H9 (cell line): ENCODE results near the gene CLVS2. TPM values are rescaled to one million over a fixed set of nuclear protein-coding genes. Genes with fewer than 3 reads are reported as not detected.

Experiments
- DNase-seq: peaks from one replicate; pipeline ENCODE4 v3.0.0-alpha.2; 2017
- H2AFZ ChIP-seq: one replicate; pipeline ENCODE4 v1.6.1; 2013; ENCODE audit warnings: mild to moderate bottlenecking, low read length, control low read depth, moderate library complexity
- H2AK5ac ChIP-seq: 2 replicates; pipeline ENCODE4 v1.6.1; 2013; ENCODE audit warnings: low read length, control low read depth, mixed read lengths; ENCODE audit not compliant: insufficient read length
- H2BK120ac ChIP-seq: one replicate; pipeline ENCODE4 v1.6.1; 2013; ENCODE audit warnings: low read depth, mild to moderate bottlenecking, low read length, control low read depth, inconsistent platforms; ENCODE audit not compliant: poor library complexity, severe bottlenecking
- H2BK12ac ChIP-seq: 2 replicates; pipeline ENCODE4 v1.6.1; 2013; ENCODE audit warnings: low read length, control low read depth, mixed read lengths, low read depth; ENCODE audit not compliant: insufficient read length
- H2BK15ac ChIP-seq: 2 replicates; pipeline ENCODE4 v1.6.1; 2013; ENCODE audit warnings: low read depth, low read length, control low read depth
- H2BK20ac ChIP-seq: one replicate; pipeline ENCODE4 v1.6.1; 2013; ENCODE audit warnings: low read depth, mild to moderate bottlenecking, low read length, control low read depth, inconsistent platforms; ENCODE audit not compliant: poor library complexity, severe bottlenecking
- H2BK5ac ChIP-seq: 2 replicates; pipeline ENCODE4 v1.6.1; 2013; ENCODE audit warnings: low read length, control low read depth, mixed read lengths; ENCODE audit not compliant: insufficient read length
- H3K14ac ChIP-seq: 2 replicates; pipeline ENCODE4 v1.6.1; 2013; ENCODE audit warnings: low read length, control low read depth; ENCODE audit not compliant: insufficient read depth
- H3K18ac ChIP-seq: 2 replicates; pipeline ENCODE4 v1.6.1; 2013; ENCODE audit warnings: low read depth, mild to moderate bottlenecking, mixed read lengths, low read length, control low read depth; ENCODE audit not compliant: insufficient read length
- H3K23ac ChIP-seq: 2 replicates; pipeline ENCODE4 v1.6.1; 2013; ENCODE audit warnings: low read length, control low read depth, mixed read lengths, low read depth; ENCODE audit not compliant: insufficient read length
- H3K23me2 ChIP-seq: 2 replicates; pipeline ENCODE4 v1.6.1; 2013; ENCODE audit warnings: low read depth, mild to moderate bottlenecking, mixed read lengths, low read length, control low read depth; ENCODE audit not compliant: insufficient read length, poor library complexity, severe bottlenecking
- H3K27ac ChIP-seq: 2 replicates; pipeline ENCODE4 v1.5.1; 2013; ENCODE audit warnings: low read length, control low read depth, mixed read lengths, low read depth; ENCODE audit not compliant: insufficient read length
- H3K27me3 ChIP-seq: 2 replicates; pipeline ENCODE4 v1.6.1; 2013; ENCODE audit warnings: low read length, control low read depth, inconsistent platforms; ENCODE audit not compliant: insufficient read depth
- H3K4ac ChIP-seq: 2 replicates; pipeline ENCODE4 v1.6.1; 2013; ENCODE audit warnings: low read depth, mild to moderate bottlenecking, control low read depth, inconsistent platforms, low read length, moderate library complexity
- H3K4me1 ChIP-seq: 2 replicates; pipeline ENCODE4 v1.6.1; 2013; ENCODE audit warnings: low read length, control low read depth, inconsistent platforms; ENCODE audit not compliant: insufficient read depth
- H3K4me2 ChIP-seq: 2 replicates; pipeline ENCODE4 v1.6.1; 2013; ENCODE audit warnings: low read length, control low read depth, mixed read lengths; ENCODE audit not compliant: insufficient read length, insufficient read depth
- H3K56ac ChIP-seq: 2 replicates; pipeline ENCODE4 v1.6.1; 2013; ENCODE audit warnings: low read depth, mild to moderate bottlenecking, mixed read lengths, low read length, control low read depth; ENCODE audit not compliant: insufficient read length
- H3K79me1 ChIP-seq: 2 replicates; pipeline ENCODE4 v1.6.1; 2013; ENCODE audit warnings: low read depth, mild to moderate bottlenecking, moderate library complexity, low read length, control low read depth, inconsistent platforms; ENCODE audit not compliant: insufficient read depth, poor library complexity, severe bottlenecking
- H3K79me2 ChIP-seq: 2 replicates; pipeline ENCODE4 v1.6.1; 2013; ENCODE audit warnings: low read length, control low read depth, inconsistent platforms; ENCODE audit not compliant: insufficient read depth
- H3K9ac ChIP-seq: 2 replicates; pipeline ENCODE4 v1.6.1; 2013; ENCODE audit warnings: low read length, control low read depth, mixed read lengths; ENCODE audit not compliant: insufficient read length; ENCODE audit errors: extremely low read depth
- H3K9me3 ChIP-seq: one replicate; pipeline ENCODE4 v1.6.1; 2013; ENCODE audit warnings: low read depth, low read length, inconsistent platforms; ENCODE audit not compliant: control insufficient read depth
- H3T11ph ChIP-seq: one replicate; pipeline ENCODE4 v1.6.1; 2013; ENCODE audit warnings: mild to moderate bottlenecking, low read length, control low read depth, inconsistent platforms
- H4K20me1 ChIP-seq: one replicate; pipeline ENCODE4 v1.6.1; 2013; ENCODE audit not compliant: control insufficient read depth, insufficient read length, insufficient read depth
- H4K5ac ChIP-seq: 2 replicates; pipeline ENCODE4 v1.6.1; 2013; ENCODE audit warnings: low read depth, mild to moderate bottlenecking, mixed read lengths, low read length, control low read depth; ENCODE audit not compliant: insufficient read length
- H4K8ac ChIP-seq: replicated peaks from 2 replicates; pipeline ENCODE4 v1.6.1; 2013; ENCODE audit warnings: low read length, control low read depth, mixed read lengths, low read depth; ENCODE audit not compliant: insufficient read length
- H4K91ac ChIP-seq: 2 replicates; pipeline ENCODE4 v1.6.1; 2013; ENCODE audit warnings: low read depth, mild to moderate bottlenecking, moderate library complexity, mixed read lengths, low read length, control low read depth; ENCODE audit not compliant: insufficient read length
- H3K27ac Mint-ChIP-seq, 3 experiments: 2 replicates in 2 of 3; 3 replicates in 1 of 3; pipeline ENCODE4 v1.8.0; 2020 to 2021; ENCODE audit warnings: mixed read lengths in 3 of 3, mild to moderate bottlenecking in 1 of 3, moderate library complexity in 1 of 3
- H3K27me3 Mint-ChIP-seq: 2 replicates; pipeline ENCODE4 v1.8.0; 2021; ENCODE audit warnings: low read depth, mild to moderate bottlenecking, moderate library complexity, mixed read lengths
- H3K36me3 Mint-ChIP-seq, 3 experiments: 2 replicates in 2 of 3; 3 replicates in 1 of 3; pipeline ENCODE4 v1.8.0; 2020 to 2021; ENCODE audit warnings: low read depth in 3 of 3, mixed read lengths in 3 of 3; ENCODE audit not compliant: insufficient read depth in 1 of 3
- H3K4me1 Mint-ChIP-seq, 2 experiments: 2 replicates each; pipeline ENCODE4 v1.8.0; 2020; ENCODE audit warnings: mixed read lengths in 2 of 2
- H3K4me3 Mint-ChIP-seq, 2 experiments: 2 replicates in 1 of 2; 3 replicates in 1 of 2; pipeline ENCODE4 v1.8.0; 2020 to 2021; ENCODE audit warnings: mild to moderate bottlenecking in 2 of 2, mixed read lengths in 2 of 2, moderate library complexity in 1 of 2
- H3K9me3 Mint-ChIP-seq, 2 experiments: 2 replicates in 1 of 2; 3 replicates in 1 of 2; pipeline ENCODE4 v1.8.0; 2020; ENCODE audit warnings: mild to moderate bottlenecking in 2 of 2, mixed read lengths in 2 of 2, moderate library complexity in 1 of 2
- WGBS: extraction: QIAGEN DNeasy Blood & Tissue Kit; methylation state at CpG from one replicate; pipeline ENCODE4 v1.1.7; 2013; ENCODE audit warnings: missing lambda C conversion rate, low lambda C conversion rate, mixed read lengths; ENCODE audit not compliant: insufficient read length; ENCODE audit errors: extremely low coverage; 5-methylcytosine and 5-hydroxymethylcytosine counted together
- total RNA-seq: library from RNA; stranded (reverse); gene quantifications from 2 replicates; pipeline ENCODE4 v1.2.1, GENCODE V29; 2021
- TF ChIP-seq, protein P1 (sequence below): fragments of 200-600 bp; sonication (generic); conservative IDR thresholded peaks from 3 replicates; pipeline ENCODE4 v1.8.0; 2021; ENCODE audit warnings: antibody characterized with exemption, mild to moderate bottlenecking

Gene CLVS2
- total RNA-seq, 1 experiment from 2014 or later, result 0.26 TPM

GRCh38 chr6:123118811-123119210, 122.8 kb downstream of the CLVS2 start:
- H3K27ac Mint-ChIP-seq, result no peak overlapping the region
- TF ChIP-seq, protein P1, sequence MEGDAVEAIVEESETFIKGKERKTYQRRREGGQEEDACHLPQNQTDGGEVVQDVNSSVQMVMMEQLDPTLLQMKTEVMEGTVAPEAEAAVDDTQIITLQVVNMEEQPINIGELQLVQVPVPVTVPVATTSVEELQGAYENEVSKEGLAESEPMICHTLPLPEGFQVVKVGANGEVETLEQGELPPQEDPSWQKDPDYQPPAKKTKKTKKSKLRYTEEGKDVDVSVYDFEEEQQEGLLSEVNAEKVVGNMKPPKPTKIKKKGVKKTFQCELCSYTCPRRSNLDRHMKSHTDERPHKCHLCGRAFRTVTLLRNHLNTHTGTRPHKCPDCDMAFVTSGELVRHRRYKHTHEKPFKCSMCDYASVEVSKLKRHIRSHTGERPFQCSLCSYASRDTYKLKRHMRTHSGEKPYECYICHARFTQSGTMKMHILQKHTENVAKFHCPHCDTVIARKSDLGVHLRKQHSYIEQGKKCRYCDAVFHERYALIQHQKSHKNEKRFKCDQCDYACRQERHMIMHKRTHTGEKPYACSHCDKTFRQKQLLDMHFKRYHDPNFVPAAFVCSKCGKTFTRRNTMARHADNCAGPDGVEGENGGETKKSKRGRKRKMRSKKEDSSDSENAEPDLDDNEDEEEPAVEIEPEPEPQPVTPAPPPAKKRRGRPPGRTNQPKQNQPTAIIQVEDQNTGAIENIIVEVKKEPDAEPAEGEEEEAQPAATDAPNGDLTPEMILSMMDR, result no peak
- no CpG with 5 or more reads among the region's 2 CpGs for WGBS

More at GRCh38 chr6:123118811-123119210, 122.8 kb downstream of the CLVS2 start:
- no peak overlapping the region for H3K18ac ChIP-seq
- no peak overlapping the region for H3K14ac ChIP-seq
- H3K79me2 ChIP-seq, result no peaks in the 10 kb centered on the region
- no peaks in the 10 kb centered on the region for H4K20me1 ChIP-seq
- no peak for DNase-seq
- H3K9me3 ChIP-seq, result no peaks in the 10 kb centered on the region
- no peak overlapping the region for H3K9ac ChIP-seq
- H2BK5ac ChIP-seq, result no peak overlapping the region
- H3K79me1 ChIP-seq, result no peaks in the 10 kb centered on the region
- no peaks in the 10 kb centered on the region for H3K4me1 ChIP-seq
- no peak overlapping the region for H2AFZ ChIP-seq
- H3K56ac ChIP-seq, result no peak overlapping the region
- no peak overlapping the region for H2BK20ac ChIP-seq
- H3K23ac ChIP-seq, result no peak overlapping the region
- H3K23me2 ChIP-seq, result no peaks in the 10 kb centered on the region
- H2AK5ac ChIP-seq, result no peak overlapping the region
- H4K8ac ChIP-seq, result no peak overlapping the region
- no peak overlapping the region for H3K4me3 Mint-ChIP-seq
- H3K4me1 Mint-ChIP-seq, result no peaks in the 10 kb centered on the region
- H4K5ac ChIP-seq, result no peak overlapping the region
- H3T11ph ChIP-seq, result no peak overlapping the region
- H2BK120ac ChIP-seq, result no peak overlapping the region
- no peak overlapping the region for H4K91ac ChIP-seq
- no peaks in the 10 kb centered on the region for H3K36me3 Mint-ChIP-seq
- H3K27me3 ChIP-seq, result no peaks in the 10 kb centered on the region
- H2BK12ac ChIP-seq, result no peak overlapping the region
- no peak overlapping the region for H3K27ac ChIP-seq
- H3K4ac ChIP-seq, result no peak overlapping the region
- no peaks in the 10 kb centered on the region; the same call in 1 of the 2 replicates for H3K27me3 Mint-ChIP-seq
- no peaks in the 10 kb centered on the region; a peak in 1 of 5 replicates for H3K9me3 Mint-ChIP-seq
- no peak overlapping the region for H2BK15ac ChIP-seq
- no peak overlapping the region for H3K4me2 ChIP-seq

Other genes with a start within 250 kb of the CLVS2 start
- 3.3 and 3.9 TPM in 2 replicates for gene FABP7, start 216.5 kb upstream of the CLVS2 start, total RNA-seq
- 0.59 and 0.68 TPM in 2 replicates for gene SMPDL3A, start 207.0 kb upstream of the CLVS2 start, total RNA-seq